ENCODE measurements around the gene EXD3.

The EXD3 gene

DNA sequence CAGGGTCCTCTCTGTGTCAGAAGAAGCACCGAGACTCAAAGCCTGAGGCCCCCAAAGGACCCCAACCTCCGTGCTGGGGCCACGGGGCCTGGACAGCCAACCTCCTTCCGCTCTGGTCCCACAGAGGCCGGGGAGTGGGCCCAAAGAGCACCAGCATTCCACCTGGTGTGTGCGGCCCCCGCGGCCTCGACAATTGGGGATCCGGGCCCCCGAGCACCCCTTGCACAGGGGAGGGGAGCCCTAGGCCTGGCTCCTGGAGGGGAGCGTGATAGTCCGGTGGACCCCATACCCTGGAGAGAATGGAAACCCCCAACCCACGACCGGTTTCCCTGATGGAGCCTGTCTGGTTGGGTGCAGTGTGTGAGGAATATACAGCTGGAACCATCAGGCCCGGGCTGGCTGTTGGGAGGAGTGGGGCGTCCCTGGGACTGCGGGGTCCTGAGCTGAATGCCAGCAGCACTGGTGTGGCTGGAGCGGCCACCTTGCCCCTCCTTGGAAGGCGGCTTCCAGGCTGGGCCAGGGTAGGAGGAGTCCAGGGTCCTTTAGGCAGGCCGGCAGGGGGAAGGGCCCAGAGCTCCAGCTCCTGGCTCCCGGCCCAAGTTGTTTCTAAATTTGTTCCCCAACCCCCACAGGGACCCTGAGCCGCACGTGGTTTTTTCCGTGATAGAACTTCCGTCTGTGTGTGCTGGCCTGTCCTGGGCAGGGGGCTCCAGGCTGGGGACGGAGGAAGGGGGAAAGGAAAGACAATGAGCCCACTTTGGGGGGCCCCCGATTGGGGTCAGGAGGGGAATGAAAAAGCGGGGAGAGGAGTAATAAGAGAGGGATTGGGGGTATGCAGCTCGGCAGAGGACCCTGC, 146.3 kb downstream of the EXD3 start:
- TF ChIP-seq, protein P1, sequence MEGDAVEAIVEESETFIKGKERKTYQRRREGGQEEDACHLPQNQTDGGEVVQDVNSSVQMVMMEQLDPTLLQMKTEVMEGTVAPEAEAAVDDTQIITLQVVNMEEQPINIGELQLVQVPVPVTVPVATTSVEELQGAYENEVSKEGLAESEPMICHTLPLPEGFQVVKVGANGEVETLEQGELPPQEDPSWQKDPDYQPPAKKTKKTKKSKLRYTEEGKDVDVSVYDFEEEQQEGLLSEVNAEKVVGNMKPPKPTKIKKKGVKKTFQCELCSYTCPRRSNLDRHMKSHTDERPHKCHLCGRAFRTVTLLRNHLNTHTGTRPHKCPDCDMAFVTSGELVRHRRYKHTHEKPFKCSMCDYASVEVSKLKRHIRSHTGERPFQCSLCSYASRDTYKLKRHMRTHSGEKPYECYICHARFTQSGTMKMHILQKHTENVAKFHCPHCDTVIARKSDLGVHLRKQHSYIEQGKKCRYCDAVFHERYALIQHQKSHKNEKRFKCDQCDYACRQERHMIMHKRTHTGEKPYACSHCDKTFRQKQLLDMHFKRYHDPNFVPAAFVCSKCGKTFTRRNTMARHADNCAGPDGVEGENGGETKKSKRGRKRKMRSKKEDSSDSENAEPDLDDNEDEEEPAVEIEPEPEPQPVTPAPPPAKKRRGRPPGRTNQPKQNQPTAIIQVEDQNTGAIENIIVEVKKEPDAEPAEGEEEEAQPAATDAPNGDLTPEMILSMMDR (conservative IDR thresholded peaks at IDR 0.05; ENCODE audit: low read depth), result no peak
- ChIA-PET POLR2A (ENCODE audit: low non-redundant PET) (interaction anchor here (0.6 to 1.7 kb wide), 6 partner anchors 10 to 301 kb away, joined by 3 to 9 read pairs (median 4); partner anchors contain the start of gene TUBB4B), CTCF (interaction anchor here (0.6 to 2.2 kb wide), 7 partner anchors 7 to 157 kb away, joined by 3 to 13 read pairs (median 3); partner anchors contain the start of gene NRARP)
- DNase-seq (ENCODE audit: low spot score), result no peak
- H3K27ac ChIP-seq, result peak overlapping the region; percentile 94

DNA sequence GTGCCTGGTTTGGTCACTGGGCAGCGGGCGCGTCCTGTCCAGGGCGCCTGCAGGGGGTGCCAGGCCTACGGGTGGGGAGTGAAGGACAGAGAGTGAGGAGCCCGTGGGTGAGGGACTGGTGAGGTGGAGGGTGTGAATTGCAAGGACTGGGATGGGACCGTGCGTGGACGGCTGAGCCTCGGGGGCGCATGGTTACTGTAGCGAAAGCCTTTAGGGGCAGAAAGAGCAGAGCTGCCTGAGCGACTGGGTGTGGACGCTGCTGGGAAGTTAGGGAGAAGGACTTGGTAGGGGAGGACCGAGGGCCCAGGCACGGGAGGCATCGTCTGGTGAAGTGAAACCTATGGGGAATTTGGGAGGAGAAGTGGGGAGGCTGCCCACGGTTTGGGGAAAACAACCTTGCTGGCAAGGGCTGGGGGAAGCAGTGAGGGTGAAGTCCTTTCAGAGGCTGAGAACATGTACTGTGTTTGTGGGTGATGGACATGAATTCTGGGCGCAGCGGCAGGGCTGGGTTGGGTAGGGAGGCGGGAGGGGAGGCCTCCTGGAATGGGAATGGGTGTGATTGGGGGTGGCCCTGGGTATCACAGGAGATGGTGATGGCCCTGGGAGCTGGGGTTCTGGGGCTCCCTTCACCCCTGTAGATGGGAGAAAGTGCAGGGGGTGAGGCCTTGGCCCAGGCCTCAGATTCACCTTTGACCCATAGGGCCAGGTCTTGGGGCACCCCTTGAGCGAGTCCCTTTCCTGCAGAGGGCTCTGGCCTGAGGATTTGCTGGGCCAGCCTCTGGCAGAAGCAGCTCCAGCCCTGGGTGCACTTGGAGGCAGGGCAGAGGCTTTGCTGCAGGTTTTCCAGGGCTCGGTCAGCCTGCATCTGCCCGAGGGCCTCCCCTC, 147.1 kb downstream of the EXD3 start:
- CTCF ChIA-PET, result interaction anchor here (0.7 to 2.2 kb wide), 2 partner anchors 27 to 111 kb away, joined by 4 to 13 read pairs; partner anchors contain the start of gene NRARP

DNA sequence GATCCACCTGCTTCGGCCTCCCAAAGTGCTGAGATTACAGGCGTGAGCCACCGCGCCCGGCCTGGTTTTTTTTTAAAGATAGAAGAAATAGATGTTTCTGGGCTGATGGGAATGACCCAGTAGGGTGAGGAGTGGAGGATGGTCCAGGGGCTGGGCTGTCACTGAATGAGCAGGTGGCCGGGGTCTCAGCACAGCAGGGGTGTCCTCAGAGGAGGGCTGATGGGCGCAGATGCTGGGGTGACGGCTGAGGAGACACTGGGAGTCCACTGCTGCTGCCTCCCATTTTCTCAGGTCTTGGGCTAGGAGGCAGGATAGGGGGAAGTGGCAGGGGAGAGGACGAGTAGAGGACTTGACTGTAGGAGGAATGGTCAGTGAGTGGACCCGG, 147.8 kb downstream of the EXD3 start:
- TF ChIP-seq, protein P1 (conservative IDR thresholded peaks at IDR 0.05; ENCODE audit: low read depth), result no peak
- CTCF ChIA-PET, result interaction anchor here (0.7 kb wide), 1 partner anchor 15 kb away, joined by 4 read pairs; no protein-coding TSS in a partner anchor
- POLR2A ChIA-PET (ENCODE audit: low non-redundant PET), result interaction anchor here (0.7 to 1.0 kb wide), 3 partner anchors 27 to 48 kb away, joined by 3 to 4 read pairs (median 3); partner anchors contain the start of genes NRARP and RNF224
- DNase-seq (ENCODE audit: low spot score), result no peak
- H3K27ac ChIP-seq, result peak overlapping the region; percentile 94

More for the DNA sequence above, 147.1 kb downstream of the EXD3 start:
- peak overlapping the region; percentile 94 for H3K27ac ChIP-seq
- DNase-seq (ENCODE audit: low spot score), result no peak
- TF ChIP-seq, protein P1 (conservative IDR thresholded peaks at IDR 0.05; ENCODE audit: low read depth), result no peak
- POLR2A ChIA-PET (ENCODE audit: low non-redundant PET), result no interaction called here

GRCh38 chr9:137273611-137274320, 149.2 kb downstream of the EXD3 start:
- TF ChIP-seq, protein P1 (conservative IDR thresholded peaks at IDR 0.05; ENCODE audit: low read depth), result no peak
- peak; percentile 69 for DNase-seq (ENCODE audit: low spot score)
- H3K27ac ChIP-seq, result peak overlapping the region; percentile 94
- ChIA-PET CTCF (interaction anchor here (0.7 to 1.5 kb wide), 3 partner anchors 13 to 37 kb away, joined by 3 to 6 read pairs (median 4); no protein-coding TSS in a partner anchor), POLR2A (ENCODE audit: low non-redundant PET) (interaction anchor here (0.5 to 0.9 kb wide), 7 partner anchors 13 to 165 kb away, joined by 3 to 7 read pairs (median 3); partner anchors contain the start of genes TPRN and TUBB4B)

DNA sequence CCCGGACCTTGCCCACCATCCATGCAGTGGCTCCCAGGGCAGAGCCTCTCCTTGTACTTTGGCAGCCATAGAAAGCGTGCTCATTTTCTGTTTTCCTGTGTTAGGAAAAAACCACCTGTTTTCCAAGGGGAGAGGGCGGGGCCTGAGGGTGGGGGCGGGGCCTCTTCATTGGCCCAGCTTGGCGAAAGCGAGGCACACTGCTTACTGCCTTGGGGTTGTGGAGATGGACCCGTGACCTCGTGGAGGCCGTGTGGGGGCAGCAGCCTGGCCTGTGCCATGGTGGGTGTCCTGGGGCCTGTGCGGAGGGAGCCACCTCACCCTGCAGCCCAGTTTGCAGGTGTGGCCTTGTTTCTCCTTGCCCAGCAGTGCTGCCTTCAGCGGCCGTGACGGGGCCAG, 149.9 kb downstream of the EXD3 start:
- TF ChIP-seq, protein P1 (conservative IDR thresholded peaks at IDR 0.05; ENCODE audit: low read depth), result no peak
- POLR2A ChIA-PET (ENCODE audit: low non-redundant PET), result no interaction called here
- CTCF ChIA-PET, result interaction anchor here (1.0 to 1.5 kb wide), 3 partner anchors 11 to 37 kb away, joined by 3 to 6 read pairs (median 4); no protein-coding TSS in a partner anchor
- peak overlapping the region; percentile 94 for H3K27ac ChIP-seq
- no peak for DNase-seq (ENCODE audit: low spot score)

All from RWPE1 (cell line).